Activated CD8-positive, alpha-beta memory T cell treated with anti-CD3 and anti-CD28 coated beads for 36 hours (primary cell): ENCODE results near the gene VEZF1. TPM values are rescaled to one million over a fixed set of nuclear protein-coding genes. Genes with fewer than 3 reads are reported as not detected.
"Not testable (repeated sequence)": the region's sequence is repeated elsewhere in the genome, so short reads cannot be mapped to it uniquely, and the experiment has no call there.

Experiments used
- CTCF ChIA-PET: fragments of 350-600 bp; sonication (Branson Sonifier 250); formaldehyde crosslinking; loops from one replicate; lab custom pipeline; 2021; ENCODE audit warnings: antibody characterized with exemption; lab: Charles Lee
- POLR2A ChIA-PET: fragments of 350-600 bp; sonication (Branson Sonifier 250); formaldehyde crosslinking; loops from one replicate; lab custom pipeline; 2021; ENCODE audit warnings: antibody characterized with exemption; lab: Charles Lee
- total RNA-seq, 2 experiments: library from RNA; stranded (reverse); gene quantifications; one replicate each; pipeline ENCODE4 v1.2.3, GENCODE V29; 2021

The VEZF1 gene
- total RNA-seq, 2 experiments from 2014 or later, result 21.7 to 23.3 TPM

DNA sequence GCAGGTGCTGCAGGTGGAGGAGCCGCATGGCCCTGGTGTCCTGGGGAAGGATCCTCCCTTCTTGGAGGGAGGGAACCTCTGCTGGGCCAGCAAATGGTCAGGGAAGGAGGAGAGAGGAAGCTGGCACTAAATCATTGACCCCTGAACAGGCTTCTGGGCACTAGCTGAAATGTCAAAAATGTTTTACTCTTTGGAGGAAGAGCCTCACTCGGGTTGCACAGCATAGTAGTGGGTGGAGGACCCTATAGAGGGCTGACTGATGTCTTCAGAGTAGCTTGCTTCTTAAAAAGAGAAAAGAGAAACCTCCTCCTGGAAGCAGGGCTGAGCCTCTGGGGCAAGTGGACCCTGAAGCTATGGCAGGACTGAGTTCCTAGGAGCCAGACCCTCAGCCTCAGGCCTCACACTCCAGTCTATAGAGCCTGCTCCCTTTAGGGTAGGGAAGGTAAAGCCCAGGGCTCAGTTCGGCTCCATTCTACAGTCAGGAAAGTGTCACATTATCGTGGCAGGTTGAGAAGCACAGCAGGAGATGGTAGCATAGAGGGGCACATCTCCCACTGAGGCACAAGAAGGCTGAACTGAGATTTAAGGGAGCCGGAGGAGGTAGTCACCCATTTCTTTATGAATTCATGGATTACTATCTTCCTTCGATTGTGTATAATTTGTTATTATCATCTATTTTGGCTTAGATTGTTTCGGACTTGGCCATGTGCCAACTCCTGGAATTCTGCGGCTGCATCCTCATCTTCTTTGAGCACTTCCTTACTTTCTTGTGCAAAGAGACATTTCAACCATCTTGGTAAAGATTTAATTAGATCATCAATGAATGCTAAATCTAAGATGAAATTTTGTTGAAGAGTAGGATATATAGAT lies 25.5 kb downstream of the VEZF1 start:
- ChIA-PET CTCF (no interaction called here), POLR2A (no interaction called here)

DNA sequence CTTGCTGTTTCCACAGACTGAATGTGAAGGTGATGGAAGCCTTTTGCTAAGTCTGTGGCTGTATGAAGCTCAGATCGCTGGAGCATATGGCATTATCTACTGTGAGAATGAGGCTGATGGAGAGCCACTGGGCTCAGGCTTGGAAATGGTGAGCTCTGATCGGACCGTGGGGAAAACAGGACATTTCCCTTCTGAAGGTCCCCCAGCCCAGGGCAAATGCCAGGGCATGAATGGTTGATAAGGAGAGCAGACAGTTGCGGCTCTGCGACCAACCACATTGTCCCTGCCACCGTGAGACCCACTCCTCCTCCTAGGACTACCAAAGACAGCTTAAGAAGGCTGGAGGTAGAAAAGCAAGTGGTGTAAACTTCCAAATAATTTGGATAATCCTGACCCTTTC lies 28.1 kb downstream of the VEZF1 start:
- CTCF ChIA-PET, result interaction anchor here (1.5 to 1.8 kb wide), 2 partner anchors 67 to 103 kb away, joined by 3 to 6 read pairs; no protein-coding TSS in a partner anchor
- POLR2A ChIA-PET, result no interaction called here

DNA sequence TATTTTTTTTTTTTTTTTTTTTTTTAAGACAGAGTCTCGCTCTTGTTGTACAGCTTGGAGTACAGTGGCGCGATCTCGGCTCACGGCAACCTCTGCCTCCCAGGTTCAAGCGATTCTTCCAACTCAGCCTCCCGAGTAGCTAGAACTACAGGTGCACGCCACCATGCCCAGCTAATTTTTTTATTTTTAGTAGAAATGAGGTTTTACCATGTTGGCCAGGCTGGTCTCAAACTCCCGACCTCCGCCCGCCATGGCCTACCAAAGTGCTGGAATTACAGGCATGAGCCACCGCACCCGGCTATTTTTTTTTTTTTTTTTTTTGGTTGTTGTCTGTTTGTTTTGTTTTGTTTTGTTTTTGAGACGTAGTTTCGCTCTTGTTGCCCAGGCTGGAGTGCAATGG lies 29.7 kb downstream of the VEZF1 start:
- CTCF ChIA-PET, POLR2A ChIA-PET: not testable (repeated sequence)

DNA sequence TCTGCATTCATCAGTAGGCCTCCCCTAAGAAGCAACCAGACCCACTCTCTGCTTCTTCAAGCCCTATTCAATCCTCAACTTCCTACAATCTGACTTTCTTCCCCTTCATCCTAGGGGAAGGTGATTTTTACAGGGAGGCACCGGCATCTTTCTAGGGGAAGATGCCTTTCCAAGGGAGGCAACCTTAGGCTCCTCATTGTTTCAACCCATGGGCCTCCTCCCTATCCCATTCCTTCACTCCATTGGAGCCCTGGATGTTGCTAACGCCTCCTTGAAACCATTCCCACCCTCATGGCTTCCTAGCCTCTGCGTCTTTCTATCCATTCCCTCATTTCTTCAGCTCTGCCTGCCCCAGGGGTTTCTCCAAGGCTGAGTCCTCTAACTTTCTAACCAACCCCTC lies 30.2 kb downstream of the VEZF1 start:
- CTCF ChIA-PET, result no interaction called here
- POLR2A ChIA-PET, result no interaction called here

DNA sequence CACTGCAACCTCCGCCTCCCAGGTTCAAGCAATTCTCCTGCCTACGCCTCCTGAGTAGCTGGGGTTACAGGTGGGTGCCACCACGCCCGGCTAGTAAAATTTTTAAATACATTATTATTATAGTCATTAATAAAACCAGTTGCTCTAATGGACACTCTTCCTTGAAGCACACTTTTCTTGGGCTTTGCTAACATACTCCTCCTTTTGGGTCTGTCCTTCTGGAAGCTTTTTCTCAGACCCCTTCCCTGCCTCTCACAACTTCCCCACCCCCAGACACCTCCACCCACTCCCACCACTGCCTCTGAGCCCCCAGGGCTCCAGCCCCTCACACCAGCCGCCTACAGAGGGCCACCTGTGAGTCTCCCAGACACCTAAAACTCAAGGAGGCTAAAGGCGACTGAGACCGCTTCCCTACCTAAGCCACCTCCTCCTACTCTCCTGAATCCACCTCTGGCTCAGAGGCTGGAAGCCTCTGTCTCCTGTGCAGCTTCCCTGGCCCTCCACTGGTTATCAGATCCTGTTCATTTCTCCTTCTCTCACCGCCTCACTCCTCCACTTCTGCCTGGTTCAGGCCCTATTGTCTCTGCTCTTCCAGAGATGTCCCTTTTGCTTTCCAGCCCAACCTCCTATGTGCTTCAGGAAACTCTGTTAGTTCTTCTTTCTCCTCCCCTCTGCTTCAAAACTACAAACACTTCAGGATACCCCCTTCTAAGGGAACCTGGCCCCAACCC lies 30.8 kb downstream of the VEZF1 start:
- CTCF ChIA-PET, result no interaction called here
- POLR2A ChIA-PET, result no interaction called here

DNA sequence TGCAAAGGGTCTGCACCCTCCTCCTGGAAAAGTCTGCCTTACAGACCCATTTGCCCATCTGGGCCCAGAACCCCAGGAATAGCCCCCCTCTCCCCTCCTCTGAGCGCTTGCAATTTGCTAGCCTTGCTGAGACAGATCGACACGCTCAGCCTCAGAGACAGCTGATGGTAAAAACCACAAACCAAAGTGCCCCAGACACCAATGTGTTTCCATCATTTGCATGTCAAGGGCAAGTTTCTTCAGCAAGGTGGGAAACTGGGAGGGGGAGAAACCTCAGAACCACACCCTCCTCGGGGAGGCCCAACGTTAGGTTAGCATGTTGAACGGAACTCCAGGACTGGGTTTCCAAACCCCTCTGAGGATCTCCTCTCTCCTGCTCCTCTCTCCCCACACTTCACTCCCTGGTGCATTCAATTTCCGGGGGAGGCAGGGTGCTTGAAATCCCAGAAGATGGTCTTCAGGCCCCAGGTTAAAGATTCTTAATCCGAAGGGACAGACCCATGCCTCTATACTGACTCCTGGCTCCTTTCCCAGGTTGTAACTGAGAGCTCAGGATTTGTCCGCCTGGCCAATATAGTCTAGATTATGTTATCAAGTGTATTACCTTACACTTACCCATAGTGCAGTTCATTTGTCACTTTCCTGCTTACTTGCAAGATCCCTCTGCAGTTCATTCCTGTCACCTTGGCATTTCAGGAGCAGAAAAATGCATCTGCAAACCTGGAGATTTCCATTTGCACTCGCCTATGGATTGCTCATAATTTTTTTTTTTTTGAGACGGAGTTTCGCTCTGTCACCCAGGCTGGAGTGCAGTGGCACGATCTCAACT lies 31.5 kb downstream of the VEZF1 start:
- CTCF ChIA-PET, result interaction anchor here (0.5 to 1.1 kb wide), 5 partner anchors 9 to 87 kb away, joined by 3 to 7 read pairs (median 3); no protein-coding TSS in a partner anchor

DNA sequence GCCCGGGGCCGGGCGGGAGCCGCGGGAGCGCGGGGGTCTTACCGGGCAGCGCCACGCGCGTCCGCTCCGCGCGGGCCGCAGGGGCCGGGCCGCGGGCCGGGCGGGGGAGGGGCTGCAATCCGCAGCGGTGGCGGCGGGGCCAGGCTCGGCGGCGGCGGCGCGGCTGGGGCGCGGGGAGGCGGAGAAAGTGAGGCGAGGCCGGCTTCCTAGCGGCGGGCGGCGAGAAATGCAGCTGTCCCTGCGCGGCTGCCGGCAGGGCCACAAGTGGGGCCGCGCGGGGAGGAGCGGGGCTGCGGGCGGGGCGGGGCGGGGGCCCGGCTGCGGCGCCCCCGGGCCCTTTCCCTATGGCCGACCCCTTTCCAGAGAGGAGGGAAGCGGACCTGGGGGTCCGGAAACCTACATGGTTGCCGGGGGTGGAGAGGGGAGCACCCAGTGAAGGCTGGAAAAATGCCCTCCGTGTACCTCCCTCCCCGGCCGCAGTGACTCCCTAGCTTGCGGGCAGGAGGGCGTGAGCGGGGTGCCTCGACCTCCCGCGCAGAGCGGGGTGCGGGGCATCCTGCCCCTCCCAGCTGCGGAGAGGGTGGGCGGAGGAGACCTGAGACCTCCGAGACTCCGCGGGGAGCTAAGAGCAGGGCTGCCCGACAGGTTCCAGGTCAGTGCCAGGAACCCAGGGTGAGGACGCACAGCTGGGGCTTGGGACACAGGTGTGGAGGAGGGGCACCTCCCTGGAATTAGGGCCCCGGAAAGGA lies 32.7 kb downstream of the VEZF1 start, which contains the start of gene CUEDC1:
CUEDC1 (minus strand) TSS at position 230 of the 749 bp plus-strand sequence. CDS start 69,848 bp downstream, outside the sequence.
- ChIA-PET POLR2A (interaction anchor here (0.8 to 1.2 kb wide), 2 partner anchors 33 to 35 kb away, joined by 3 to 4 read pairs; partner anchors contain the start of gene VEZF1), CTCF (interaction anchor here (0.5 to 1.8 kb wide), 6 partner anchors 8 to 86 kb away, joined by 3 to 9 read pairs (median 4); no protein-coding TSS in a partner anchor)

More for the DNA sequence above, 31.5 kb downstream of the VEZF1 start:
- POLR2A ChIA-PET, result interaction anchor here (0.8 to 1.2 kb wide), 2 partner anchors 32 to 33 kb away, joined by 3 to 4 read pairs; partner anchors contain the start of gene VEZF1

DNA sequence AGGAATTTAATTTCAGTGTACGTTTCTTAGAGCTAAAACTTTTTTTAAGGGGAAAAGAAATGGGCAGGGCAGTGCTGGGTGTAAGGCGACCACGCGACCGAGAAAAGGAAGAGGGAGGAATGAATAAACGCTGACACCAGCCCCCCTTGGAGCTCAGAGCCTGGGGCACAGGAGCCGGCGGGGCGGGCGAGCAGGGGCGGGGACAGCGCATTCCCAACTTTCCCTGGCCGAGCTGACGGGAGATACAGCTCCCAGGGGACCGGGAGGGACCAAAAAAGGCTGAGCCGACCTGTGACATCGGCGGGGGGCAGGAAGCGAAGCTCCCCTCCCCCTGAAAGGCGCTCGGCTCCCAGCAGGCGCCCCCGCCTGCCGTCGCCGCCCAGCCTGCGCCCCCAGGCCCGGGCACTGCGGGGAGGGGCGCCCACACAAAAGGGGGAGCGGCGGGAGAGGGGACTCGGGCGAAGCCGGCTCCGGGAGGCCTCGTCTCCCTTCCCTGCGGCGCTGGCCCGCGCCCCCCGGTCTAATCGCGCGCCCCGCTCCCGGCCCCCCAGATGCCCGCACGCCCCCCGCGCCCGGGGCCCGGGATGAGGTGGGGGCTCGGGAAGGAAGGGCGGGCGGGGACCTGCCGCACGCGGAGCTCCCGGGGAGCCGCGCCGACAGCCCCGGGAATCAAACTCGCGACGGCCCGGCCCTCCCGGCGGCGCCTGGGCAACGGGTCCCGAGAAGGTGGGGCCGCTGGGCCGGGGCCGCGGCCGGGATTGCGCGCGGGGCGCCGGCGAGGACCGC lies 33.5 kb downstream of the VEZF1 start:
- POLR2A ChIA-PET, result interaction anchor here (0.8 kb wide), 1 partner anchor 53 kb away, joined by 3 read pairs; the partner anchor contains the start of gene SRSF1
- CTCF ChIA-PET, result interaction anchor here (0.7 to 1.8 kb wide), 2 partner anchors 46 to 62 kb away, joined by 3 to 9 read pairs; no protein-coding TSS in a partner anchor

DNA sequence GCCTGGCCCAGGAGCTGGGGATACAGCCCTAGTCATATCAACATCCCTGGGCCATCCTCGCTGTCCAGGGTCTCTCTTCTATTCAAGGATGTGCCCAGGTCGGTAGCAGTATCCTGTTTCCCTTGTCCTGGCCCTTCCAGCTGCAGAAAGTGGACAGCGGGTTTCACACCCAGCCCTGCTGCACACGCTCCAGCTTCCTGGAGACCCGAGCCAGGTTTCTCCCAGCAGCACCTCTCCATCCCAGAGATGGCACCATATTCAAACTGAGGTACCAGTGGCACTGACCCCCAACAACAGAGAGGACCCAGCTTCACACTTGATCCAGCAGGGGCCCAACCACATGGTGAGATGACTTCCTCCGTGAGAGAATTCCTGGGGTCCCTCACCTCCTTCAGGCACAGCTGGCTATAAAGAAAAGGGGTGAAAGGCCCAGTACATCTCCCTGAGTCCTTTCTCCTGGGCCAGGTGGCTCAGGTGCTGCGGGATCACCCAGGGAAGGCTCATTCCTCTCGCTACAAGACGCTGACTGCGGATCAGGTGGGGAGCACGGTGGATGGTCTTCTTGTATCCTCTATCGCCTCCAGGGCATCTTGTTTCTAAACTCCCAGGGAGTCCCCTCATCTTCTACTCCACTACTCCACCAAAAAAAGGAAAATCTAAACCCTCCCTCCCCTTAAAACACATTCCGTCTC lies 34.2 kb downstream of the VEZF1 start:
- POLR2A ChIA-PET, result interaction anchor here (0.8 kb wide), 1 partner anchor 53 kb away, joined by 3 read pairs; the partner anchor contains the start of gene SRSF1
- CTCF ChIA-PET, result interaction anchor here (1.0 to 1.8 kb wide), 2 partner anchors 13 to 61 kb away, joined by 3 to 9 read pairs; no protein-coding TSS in a partner anchor

DNA sequence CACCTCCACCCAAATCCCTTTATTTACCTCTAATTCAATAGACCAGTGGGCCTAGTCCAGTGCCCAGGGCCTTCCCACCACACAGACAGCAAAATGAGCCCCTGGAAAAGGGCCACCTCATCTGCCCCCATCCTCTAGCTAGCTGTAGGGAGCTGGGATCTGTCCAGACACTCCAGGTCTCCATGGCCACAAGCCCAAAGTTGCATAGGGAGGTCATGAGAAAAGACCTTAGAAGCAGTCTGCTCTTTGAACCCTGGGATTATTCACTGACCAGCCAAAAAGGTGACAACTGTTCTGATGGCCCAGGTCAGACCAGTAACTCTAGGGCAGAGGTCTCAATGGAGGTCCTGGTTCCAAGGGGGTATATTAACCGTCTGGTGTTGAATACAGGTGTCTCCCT lies 34.8 kb downstream of the VEZF1 start:
- POLR2A ChIA-PET, result no interaction called here
- CTCF ChIA-PET, result interaction anchor here (1.0 kb wide), 1 partner anchor 12 kb away, joined by 3 read pairs; no protein-coding TSS in a partner anchor

DNA sequence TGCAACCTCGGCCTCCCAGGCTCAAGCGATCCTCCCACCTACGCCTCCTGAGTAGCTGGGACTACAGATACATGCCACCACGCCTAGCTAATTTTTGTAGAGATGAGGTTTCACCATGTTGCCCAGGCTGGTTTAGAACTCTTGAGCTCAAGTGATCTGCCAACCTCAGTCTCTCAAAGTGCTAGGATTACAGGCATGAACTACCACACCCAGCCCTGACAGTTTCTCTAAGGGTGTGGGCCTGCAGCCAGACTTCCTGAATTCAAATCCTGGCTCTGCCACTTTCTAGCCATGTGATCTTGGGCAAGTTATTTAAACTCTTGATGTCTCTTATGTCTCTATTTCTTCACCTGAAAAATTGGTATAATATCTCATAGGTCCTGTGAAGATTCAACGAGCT lies 38.4 kb downstream of the VEZF1 start:
- ChIA-PET POLR2A (interaction anchor here (1.0 kb wide), 1 partner anchor 39 kb away, joined by 5 read pairs; the partner anchor contains the start of gene VEZF1), CTCF (interaction anchor here (0.6 to 1.8 kb wide), 3 partner anchors 10 to 527 kb away, joined by 3 to 7 read pairs (median 4); no protein-coding TSS in a partner anchor)

DNA sequence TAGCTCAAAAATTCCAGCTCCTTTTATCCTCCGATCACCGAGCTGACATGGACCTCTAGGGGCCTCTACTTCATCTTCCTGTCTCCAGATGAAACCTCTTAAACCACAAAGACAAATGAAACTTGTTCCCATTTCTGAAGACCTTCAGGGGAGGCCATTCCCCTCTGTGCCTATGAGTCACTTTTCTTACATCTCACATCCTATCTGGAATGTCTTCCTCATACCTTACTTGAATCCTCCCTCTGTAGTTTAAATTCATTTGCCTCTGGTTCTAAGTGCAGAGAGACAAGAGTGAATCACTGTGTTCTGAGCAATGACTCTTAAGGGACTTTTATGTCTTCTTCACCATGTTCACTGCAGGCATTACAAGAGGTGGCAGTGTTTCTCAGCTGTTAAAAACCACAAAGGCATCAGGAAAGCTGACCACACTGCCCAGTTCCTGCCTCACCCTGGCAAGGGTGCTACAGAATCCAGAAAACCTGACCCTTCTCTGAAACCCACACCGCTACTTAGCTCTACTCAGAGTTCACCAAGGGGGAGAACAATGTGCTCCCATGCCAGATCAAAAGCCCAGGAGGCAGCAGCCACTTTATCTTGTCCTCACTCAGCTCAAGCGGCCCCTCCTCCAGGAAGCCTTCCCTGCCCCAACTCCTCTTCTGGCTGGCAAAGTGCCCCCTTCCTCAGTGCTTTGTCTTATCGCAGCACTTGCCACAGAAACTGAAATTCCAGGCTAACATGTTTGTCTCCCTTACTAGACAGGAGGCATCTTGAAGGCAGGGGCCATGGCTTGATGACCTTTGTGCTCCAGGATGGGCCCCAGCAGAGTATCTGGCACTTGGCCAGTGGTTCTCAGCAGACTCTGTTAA lies 39.3 kb downstream of the VEZF1 start:
- CTCF ChIA-PET, result interaction anchor here (1.8 kb wide), 1 partner anchor 9 kb away, joined by 4 read pairs; no protein-coding TSS in a partner anchor
- POLR2A ChIA-PET, result no interaction called here

DNA sequence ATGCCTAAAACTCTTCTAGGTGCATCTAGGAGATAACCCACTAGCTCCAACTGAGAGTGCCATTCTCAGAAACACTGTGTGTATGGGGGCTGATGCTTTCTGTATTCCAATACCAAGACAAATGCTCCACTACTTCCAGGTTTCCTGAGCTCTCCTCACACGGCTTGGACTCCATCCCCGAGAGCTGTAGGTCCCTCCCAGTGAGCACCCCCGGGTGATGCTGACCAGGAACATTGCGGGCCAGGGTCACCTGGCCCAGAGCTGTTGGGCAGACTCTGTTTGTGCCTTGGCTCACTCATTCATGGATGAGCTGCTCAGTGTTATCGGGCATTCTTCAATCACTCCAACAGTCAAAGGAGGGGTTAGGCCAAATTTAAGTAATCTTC lies 39.9 kb downstream of the VEZF1 start:
- POLR2A ChIA-PET, result no interaction called here
- CTCF ChIA-PET, result no interaction called here

DNA sequence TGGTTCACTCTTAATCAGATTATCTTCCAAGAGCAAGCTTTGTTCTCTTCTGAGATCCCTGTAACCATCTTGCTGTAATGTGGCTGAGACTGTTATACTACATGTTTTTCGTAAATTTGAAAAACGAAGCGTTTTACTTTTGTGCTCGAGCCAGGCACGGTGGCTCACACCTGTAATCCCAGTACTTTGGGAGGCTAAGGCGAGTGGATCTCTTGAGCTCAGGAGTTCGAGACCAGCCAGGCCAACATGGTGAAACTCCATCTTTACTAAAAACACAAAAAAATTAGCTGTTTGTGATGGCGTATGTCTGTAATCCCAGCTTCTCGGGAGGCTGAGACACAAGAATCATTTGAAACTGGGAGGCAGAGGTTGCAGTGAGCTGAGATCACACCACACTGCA lies 40.7 kb downstream of the VEZF1 start:
- ChIA-PET POLR2A (interaction anchor here (0.9 kb wide), 1 partner anchor 41 kb away, joined by 4 read pairs; the partner anchor contains the start of gene VEZF1), CTCF (interaction anchor here (0.6 to 1.1 kb wide), 2 partner anchors 8 to 47 kb away, joined by 3 to 7 read pairs; no protein-coding TSS in a partner anchor)

DNA sequence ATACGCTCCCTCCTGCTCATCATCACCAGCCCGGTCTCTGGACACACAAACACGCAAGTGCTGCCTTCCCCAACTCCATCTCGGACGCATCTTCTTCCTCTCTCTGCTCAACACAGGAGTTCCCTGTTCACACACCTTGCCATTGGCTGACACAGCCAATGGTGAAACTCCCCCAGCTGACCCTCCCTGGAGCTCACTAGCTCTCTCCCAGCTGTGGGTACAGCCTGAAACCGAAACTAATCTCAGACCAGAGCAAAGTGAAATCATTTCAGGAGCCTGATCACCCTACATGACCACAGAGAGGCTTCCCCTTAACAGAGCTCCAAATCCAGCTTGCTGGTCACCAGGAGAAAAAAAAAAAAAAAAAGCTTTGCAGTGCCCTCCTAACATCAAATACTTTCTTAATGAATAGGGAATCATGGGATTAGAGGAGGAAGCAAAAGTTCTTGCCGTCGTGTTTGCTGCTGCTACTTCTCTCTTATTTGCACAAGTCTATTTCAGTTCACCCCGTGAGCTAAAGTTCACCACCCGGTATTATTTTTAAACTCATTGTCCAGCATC lies 41.2 kb downstream of the VEZF1 start:
- POLR2A ChIA-PET, result interaction anchor here (0.6 to 0.9 kb wide), 2 partner anchors 41 to 50 kb away, joined by 4 read pairs; partner anchors contain the start of gene VEZF1
- CTCF ChIA-PET, result interaction anchor here (0.6 to 1.1 kb wide), 2 partner anchors 9 to 47 kb away, joined by 3 to 7 read pairs; no protein-coding TSS in a partner anchor
